Neuronal stem cell (in vitro differentiated cells): ENCODE results near the gene NTRK1.
A peak's percentile ranks its signal among the peaks of the same experiment; 100 is the strongest.

Experiments
- DNase-seq: peaks from one replicate; pipeline ENCODE4 v3.0.0-alpha.2; 2013; ENCODE audit warnings: low spot score
- H2AFZ ChIP-seq: one replicate; pipeline ENCODE4 v1.6.1; 2013; ENCODE audit warnings: mild to moderate bottlenecking, low read length, inconsistent platforms
- H2AK5ac ChIP-seq: 2 replicates; pipeline ENCODE4 v1.6.1; 2013; ENCODE audit warnings: low read depth, mild to moderate bottlenecking, inconsistent platforms, low read length, moderate library complexity, mixed read lengths
- H2BK120ac ChIP-seq: 2 replicates; pipeline ENCODE4 v1.6.1; 2013; ENCODE audit warnings: low read depth, mild to moderate bottlenecking, inconsistent platforms, low read length, moderate library complexity, mixed read lengths
- H2BK12ac ChIP-seq: one replicate; pipeline ENCODE4 v1.6.1; 2013; ENCODE audit warnings: low read length, inconsistent platforms
- H2BK15ac ChIP-seq: 2 replicates; pipeline ENCODE4 v1.6.1; 2013; ENCODE audit warnings: mild to moderate bottlenecking, low read length, inconsistent platforms, mixed read lengths
- H2BK5ac ChIP-seq: one replicate; pipeline ENCODE4 v1.6.1; 2013; ENCODE audit warnings: inconsistent platforms, mild to moderate bottlenecking, low read length, moderate library complexity
- H3K14ac ChIP-seq: one replicate; pipeline ENCODE4 v1.6.1; 2013; ENCODE audit warnings: low read length, inconsistent platforms
- H3K18ac ChIP-seq: 2 replicates; pipeline ENCODE4 v1.6.1; 2013; ENCODE audit warnings: low read length, inconsistent platforms
- H3K23ac ChIP-seq: 2 replicates; pipeline ENCODE4 v1.6.1; 2013; ENCODE audit warnings: low read depth, mild to moderate bottlenecking, mixed read lengths, low read length, inconsistent platforms; ENCODE audit not compliant: poor library complexity
- H3K27ac ChIP-seq: replicated peaks from 3 replicates; pipeline ENCODE4 v1.5.1; 2013; ENCODE audit warnings: low read length, inconsistent platforms
- H3K27me3 ChIP-seq, 3 experiments: 2 replicates each; pipeline ENCODE4 v1.6.1; 2013; ENCODE audit warnings: low read length in 3 of 3, mild to moderate bottlenecking in 2 of 3, inconsistent platforms in 1 of 3, low read depth in 1 of 3, mixed read lengths in 1 of 3, moderate library complexity in 1 of 3; ENCODE audit not compliant: control insufficient read depth in 3 of 3, insufficient read depth in 3 of 3
- H3K36me3 ChIP-seq, 2 donors: replicated peaks in 1 of 2; 2 replicates each; pipeline ENCODE4 v1.6.1; 2013; ENCODE audit warnings: low read length in 2 of 2; ENCODE audit not compliant: control insufficient read depth in 2 of 2, insufficient read depth in 2 of 2
- H3K4ac ChIP-seq: 2 replicates; pipeline ENCODE4 v1.6.1; 2013; ENCODE audit warnings: inconsistent platforms, mild to moderate bottlenecking, low read length, moderate library complexity
- H3K4me1 ChIP-seq, 2 donors: 1 replicate in 1 of 2; 2 replicates in 1 of 2; pipeline ENCODE4 v1.6.1; 2013; ENCODE audit warnings: low read length in 2 of 2, low read depth in 1 of 2; ENCODE audit not compliant: control insufficient read depth in 2 of 2, insufficient read depth in 1 of 2
- H3K4me2 ChIP-seq: one replicate; pipeline ENCODE4 v1.6.1; 2013; ENCODE audit warnings: mild to moderate bottlenecking, low read length, inconsistent platforms; ENCODE audit not compliant: insufficient read depth, poor library complexity, severe bottlenecking
- H3K4me3 ChIP-seq, 2 donors: 2 replicates each; pipeline ENCODE4 v1.5.1; 2013; ENCODE audit warnings: low read length in 2 of 2, mild to moderate bottlenecking in 2 of 2, inconsistent platforms in 1 of 2, moderate library complexity in 1 of 2
- H3K79me1 ChIP-seq: one replicate; pipeline ENCODE4 v1.6.1; 2013; ENCODE audit warnings: low read depth, mild to moderate bottlenecking, inconsistent platforms, low read length, moderate library complexity
- H3K9ac ChIP-seq: one replicate; pipeline ENCODE4 v1.6.1; 2013; ENCODE audit warnings: mild to moderate bottlenecking, low read depth, low read length, inconsistent platforms; ENCODE audit not compliant: poor library complexity
- H3K9me3 ChIP-seq, 2 donors: replicated peaks in 1 of 2; 2 replicates each; pipeline versions ENCODE3 to v1.6.1; 2013; ENCODE audit warnings: low read length in 2 of 2, mild to moderate bottlenecking in 2 of 2, inconsistent platforms in 1 of 2, low read depth in 1 of 2, mixed read lengths in 1 of 2, moderate library complexity in 1 of 2; ENCODE audit not compliant: control insufficient read depth in 2 of 2, insufficient read depth in 1 of 2
- H4K8ac ChIP-seq: one replicate; pipeline ENCODE4 v1.6.1; 2013; ENCODE audit warnings: low read depth, mild to moderate bottlenecking, inconsistent platforms, low read length, moderate library complexity
- H4K91ac ChIP-seq: one replicate; pipeline ENCODE4 v1.6.1; 2013; ENCODE audit warnings: low read length, low read depth, mild to moderate bottlenecking, inconsistent platforms; ENCODE audit not compliant: poor library complexity
- WGBS, 2 donors: extraction: QIAGEN DNeasy Blood & Tissue Kit; methylation state at CpG; one replicate each; pipeline ENCODE4 v1.1.7; 2013; ENCODE audit warnings: missing lambda C conversion rate in 2 of 2, mixed read lengths in 1 of 2; ENCODE audit not compliant: insufficient read length in 2 of 2, insufficient replicate concordance in 1 of 2; ENCODE audit errors: extremely low coverage in 2 of 2; 5-methylcytosine and 5-hydroxymethylcytosine counted together

NTRK1 gene

DNA sequence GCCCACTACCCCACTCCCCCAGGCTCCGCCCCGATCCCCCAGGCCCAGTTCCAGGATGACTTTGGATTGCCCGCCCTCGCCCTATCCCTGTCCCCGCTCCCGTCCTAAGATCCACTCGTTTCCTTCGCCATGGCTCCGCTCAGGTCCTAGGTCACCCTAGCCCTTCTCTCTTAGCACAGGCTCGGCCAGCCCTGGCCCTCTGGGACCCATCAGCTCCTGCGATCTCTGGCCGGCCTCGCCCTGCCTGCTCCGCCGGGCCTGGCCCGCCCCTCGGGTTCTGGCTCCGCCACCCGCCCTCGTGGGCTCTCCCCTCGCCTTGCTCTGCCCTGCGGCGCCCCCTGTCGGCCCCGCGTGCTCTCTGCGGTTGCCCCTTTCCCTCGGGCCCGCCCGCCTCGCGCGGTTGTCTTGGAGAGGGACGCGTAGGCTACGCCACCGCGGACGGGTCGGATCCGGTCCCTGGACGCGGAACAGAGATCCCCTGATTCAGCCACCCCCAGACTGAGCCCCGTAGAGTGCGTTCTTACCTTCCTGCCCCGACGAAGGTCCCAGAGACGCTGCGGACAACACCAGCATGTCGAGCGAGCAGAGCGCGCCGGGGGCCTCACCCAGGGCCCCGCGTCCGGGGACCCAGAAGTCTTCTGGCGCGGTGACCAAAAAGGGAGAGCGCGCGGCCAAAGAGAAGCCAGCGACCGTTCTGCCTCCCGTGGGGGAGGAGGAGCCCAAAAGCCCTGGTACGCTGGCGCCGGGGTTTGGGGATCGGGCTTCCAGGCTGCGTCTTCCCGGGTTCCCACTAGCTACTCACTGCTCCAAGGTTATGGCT is 59.8 kb downstream of the NTRK1 start, which contains the start of gene LRRC71:
TSS of gene LRRC71 (plus strand) at position 400 of the 820 bp plus-strand sequence. CDS start at position 572, 172 bp downstream.
- Histone ChIP-seq H2BK12ac (no peak within 1 kb of the TSS), H3K4me3 (peak within 1 kb of the TSS; percentile 22 to 53), H2BK15ac (peak within 1 kb of the TSS; percentile 97), H3K36me3 (no peaks in the 10 kb centered on the region), H3K27me3 (peaks cover 38 to 63% (median 56%) of the 10 kb centered on the region in 3 experiments), H3K9ac (peak within 1 kb of the TSS; percentile 82), H3K14ac (no peak within 1 kb of the TSS), H3K23ac (peak within 1 kb of the TSS; percentile 49), H3K27ac (no peak within 1 kb of the TSS), H4K8ac (no peak within 1 kb of the TSS), H3K4ac (no peak within 1 kb of the TSS), H2AFZ (peak within 1 kb of the TSS; percentile 81), H2AK5ac (peak within 1 kb of the TSS; percentile 27), H4K91ac (no peak within 1 kb of the TSS), H3K4me1 (peaks cover 1 to 5% of the 10 kb centered on the region in 2 donors), H3K18ac (peak within 1 kb of the TSS; percentile 94), H3K9me3 (peaks cover 2 to 7% of the 10 kb centered on the region in 2 donors), H2BK120ac (no peak within 1 kb of the TSS), H2BK5ac (no peak within 1 kb of the TSS), H3K4me2 (peak within 1 kb of the TSS; percentile 64), H3K79me1 (no peaks in the 10 kb centered on the region)
- no CpG with 5 or more reads among the region's 71 CpGs for WGBS, 2 donors
- peak; percentile 87 for DNase-seq

DNA sequence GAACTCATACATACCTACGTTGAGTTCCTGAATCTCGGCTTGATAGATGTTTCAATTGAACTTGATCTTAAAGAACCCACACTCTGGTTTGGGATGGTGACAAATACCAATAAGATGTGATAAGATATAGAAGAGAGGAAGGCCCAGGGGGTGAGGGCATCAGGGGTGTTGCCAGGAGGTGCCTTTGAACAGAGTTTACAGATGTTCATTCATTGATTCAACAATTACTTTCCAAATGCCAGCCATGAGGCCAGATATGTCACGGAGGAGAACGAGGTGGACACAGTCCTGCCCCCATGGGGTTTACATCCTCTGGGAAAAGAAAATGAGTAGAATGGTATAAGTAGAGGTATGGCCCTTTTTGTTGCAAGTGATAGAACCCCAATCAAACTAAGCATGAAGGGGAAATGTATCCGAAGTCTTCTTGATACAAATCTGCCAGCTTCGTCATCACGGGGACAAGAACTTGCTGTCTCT is 60.4 kb downstream of the NTRK1 start:
- no peak overlapping the region for H3K9ac ChIP-seq
- H3K27ac ChIP-seq: no peak overlapping the region
- peak overlapping the region; percentile 81 for H2AFZ ChIP-seq
- no peak overlapping the region for H2AK5ac ChIP-seq
- no peaks in the 10 kb centered on the region for H3K79me1 ChIP-seq
- H3K23ac ChIP-seq: no peak overlapping the region
- H3K36me3 ChIP-seq: no peaks in the 10 kb centered on the region
- no peak overlapping the region for H2BK120ac ChIP-seq
- H2BK5ac ChIP-seq: no peak overlapping the region
- H3K4me2 ChIP-seq: no peak overlapping the region
- H3K14ac ChIP-seq: no peak overlapping the region
- DNase-seq: no peak
- H2BK15ac ChIP-seq: no peak overlapping the region
- H3K27me3 ChIP-seq: peaks cover 42 to 69% (median 61%) of the 10 kb centered on the region in 3 experiments
- no peak overlapping the region for H3K18ac ChIP-seq
- H3K4me1 ChIP-seq: peaks cover 1 to 5% of the 10 kb centered on the region in 2 donors
- no peak overlapping the region for H3K4ac ChIP-seq
- no peak overlapping the region for H4K91ac ChIP-seq
- no peak overlapping the region for H4K8ac ChIP-seq
- H3K4me3 ChIP-seq: no peak overlapping the region
- H2BK12ac ChIP-seq: no peak overlapping the region
- H3K9me3 ChIP-seq: peaks cover 2 to 9% of the 10 kb centered on the region in 2 donors
- no CpG with 5 or more reads among the region's 7 CpGs for WGBS, 2 donors

DNA sequence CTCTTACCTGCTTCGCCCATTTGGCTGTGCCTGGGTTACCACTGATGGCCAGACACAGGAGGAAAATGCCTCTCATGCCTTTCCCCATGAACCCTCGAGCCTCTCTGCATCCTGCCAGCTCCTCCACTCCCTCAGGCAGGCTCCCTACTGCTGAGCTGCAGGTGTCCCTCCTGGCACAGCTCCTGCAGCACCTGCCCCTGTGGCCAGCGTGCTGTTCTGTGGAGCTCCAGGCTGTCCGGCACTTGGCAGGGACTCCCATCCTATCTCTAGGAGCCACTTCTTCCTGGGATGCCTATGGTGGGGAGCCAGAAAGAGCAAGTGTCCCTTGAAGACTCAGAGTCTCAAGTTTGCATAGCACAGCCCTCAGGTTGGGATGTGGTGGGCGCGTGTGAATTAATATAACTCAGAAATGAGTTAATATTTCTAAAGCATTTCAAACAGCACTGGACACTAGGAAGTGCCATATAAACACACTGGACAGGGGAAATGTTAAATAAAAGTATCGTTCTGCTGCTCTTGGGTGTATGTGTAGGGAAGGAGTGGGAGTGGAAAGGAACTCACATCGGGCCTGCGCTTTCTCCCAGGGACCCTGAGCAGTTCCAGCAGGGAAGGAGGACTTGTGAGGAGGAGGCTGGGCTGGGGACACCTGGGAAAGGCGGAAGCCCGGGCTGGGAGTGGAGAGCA is 62.5 kb downstream of the NTRK1 start:
- Histone ChIP-seq H3K18ac (peak overlapping the region; percentile 27), H3K4ac (no peak overlapping the region), H2BK120ac (no peak overlapping the region), H3K27ac (no peak overlapping the region), H3K14ac (no peak overlapping the region), H3K36me3 (no peaks in the 10 kb centered on the region), H2BK5ac (no peak overlapping the region), H2BK15ac (no peak overlapping the region), H4K91ac (no peak overlapping the region), H3K9ac (no peak overlapping the region), H3K23ac (peak overlapping the region; percentile 68), H2AFZ (peak overlapping the region; percentile 69), H3K4me3 (no peak overlapping the region), H3K9me3 (peaks cover 2 to 8% of the 10 kb centered on the region in 2 donors), H4K8ac (no peak overlapping the region), H3K4me1 (peaks cover 6 to 7% of the 10 kb centered on the region in 2 donors), H3K4me2 (peak overlapping the region; percentile 64), H2BK12ac (no peak overlapping the region), H3K27me3 (peaks cover 55 to 90% (median 81%) of the 10 kb centered on the region in 3 experiments), H2AK5ac (peak overlapping the region; percentile 70), H3K79me1 (no peaks in the 10 kb centered on the region)
- no CpG with 5 or more reads among the region's 11 CpGs for WGBS, 2 donors
- no peak for DNase-seq
